Fibroblast of lung (primary cell): ENCODE data around the gene IFI44L. TPM values are rescaled to one million over a fixed set of nuclear protein-coding genes. Genes with fewer than 3 reads are reported as not detected.
A peak's percentile ranks its signal among the peaks of the same experiment; 100 is the strongest.

Source experiments
- DNase-seq, 2 donors: peaks; one replicate each; pipeline versions ENCODE4 v3.0.0 to v3.0.0-alpha.2; 2010; ENCODE audit warnings: low read depth in 2 of 2
- H2AFZ ChIP-seq: 2 replicates; pipeline ENCODE4 v1.5.1; 2012; ENCODE audit warnings: low read length, control low read depth, inconsistent platforms
- H3K27ac ChIP-seq: 2 replicates; pipeline ENCODE4 v1.5.1; 2011; ENCODE audit warnings: low read length, control low read depth; ENCODE audit not compliant: insufficient read depth
- H3K27me3 ChIP-seq: 2 replicates; pipeline ENCODE4 v1.5.1; 2011; ENCODE audit warnings: mild to moderate bottlenecking, low read length; ENCODE audit not compliant: control insufficient read depth, insufficient read depth
- H3K36me3 ChIP-seq: 2 replicates; pipeline ENCODE4 v1.5.1; 2011; ENCODE audit warnings: low read length; ENCODE audit not compliant: control insufficient read depth, insufficient read depth
- H3K4me1 ChIP-seq: 2 replicates; pipeline ENCODE4 v1.5.1; 2011; ENCODE audit warnings: low read length; ENCODE audit not compliant: control insufficient read depth, insufficient read depth; ENCODE audit errors: extremely low read depth
- H3K4me2 ChIP-seq: 2 replicates; pipeline ENCODE4 v1.5.1; 2011; ENCODE audit warnings: low read length, control low read depth; ENCODE audit not compliant: insufficient read depth; ENCODE audit errors: extremely low read depth
- H3K4me3 ChIP-seq, 4 experiments: fragments of 200-600 bp in 1 of 4; sonication (generic) in 1 of 4; replicated peaks in 1 of 4; 2 replicates each; pipeline ENCODE4 v1.5.1; 2011 to 2016; ENCODE audit warnings: low read length in 4 of 4, low read depth in 3 of 4, mild to moderate bottlenecking in 3 of 4, control low read depth in 2 of 4, inconsistent platforms in 1 of 4, mixed read lengths in 1 of 4; ENCODE audit not compliant: insufficient read depth in 1 of 4; ENCODE audit errors: control extremely low read depth in 1 of 4
- H3K79me2 ChIP-seq: 2 replicates; pipeline ENCODE4 v1.5.1; 2012; ENCODE audit warnings: mild to moderate bottlenecking, low read length, inconsistent platforms; ENCODE audit not compliant: control insufficient read depth, insufficient read depth
- H3K9ac ChIP-seq: 2 replicates; pipeline ENCODE4 v1.5.1; 2011; ENCODE audit warnings: mild to moderate bottlenecking, low read length, control low read depth; ENCODE audit not compliant: insufficient read depth
- H3K9me3 ChIP-seq: 2 replicates; pipeline ENCODE4 v1.5.1; 2012; ENCODE audit warnings: low read depth, low read length; ENCODE audit not compliant: control insufficient read depth, insufficient read depth
- H4K20me1 ChIP-seq: 2 replicates; pipeline ENCODE4 v1.5.1; 2011; ENCODE audit warnings: low read length; ENCODE audit not compliant: control insufficient read depth, insufficient read depth; ENCODE audit errors: extremely low read depth
- CTCF ChIP-seq, 2 donors: IDR thresholded peaks in 1 of 2; conservative IDR thresholded peaks in 1 of 2; 1 replicate in 1 of 2; 2 replicates in 1 of 2; pipeline ENCODE4 v1.5.1; 2011 to 2012; ENCODE audit warnings: low read length in 2 of 2, control low read depth in 1 of 2, inconsistent platforms in 1 of 2, low read depth in 1 of 2, mild to moderate bottlenecking in 1 of 2
- EZH2 ChIP-seq: IDR thresholded peaks from 2 replicates; pipeline ENCODE4 v1.5.1; 2012; ENCODE audit warnings: low read length, control low read depth, mild to moderate bottlenecking; ENCODE audit errors: missing control alignments
- polyA plus RNA-seq, 2 donors: library from polyadenylated mRNA; depleted of rRNA in 1 of 2; stranded (reverse) in 1 of 2; unstranded in 1 of 2; fragments of >200 nt; gene quantifications; 2 replicates each; pipeline ENCODE4 v1.2.1, GENCODE V29; 2011 to 2012; ENCODE audit warnings: missing spikeins in 1 of 2
- total RNA-seq: library from RNA; depleted of rRNA; stranded (reverse); fragments of >200 nt; gene quantifications from 2 replicates; pipeline ENCODE4 v1.2.1, GENCODE V29; 2014

Gene IFI44L
- total and polyA plus RNA-seq, 2 donors (not counting 1 experiment from before 2014, with no cell fraction given), result 0.59 to 2.1 TPM

GRCh38 chr1:78690516-78690915 lies 70.3 kb downstream of the IFI44L start:
- no peaks in the 10 kb centered on the region for H3K36me3 ChIP-seq
- H3K27ac ChIP-seq, result no peak overlapping the region
- no peak for DNase-seq

GRCh38 chr1:78691995-78692747 lies 71.9 kb downstream of the IFI44L start:
- H3K4me2 ChIP-seq, result no peak overlapping the region

More at GRCh38 chr1:78690516-78690915, 70.3 kb downstream of the IFI44L start:
- TF ChIP-seq EZH2 (no peak), CTCF (conservative IDR thresholded peaks at IDR 0.05 in 1 of 2, IDR thresholded peaks at IDR 0.05 in 1 of 2; ENCODE audit: low read depth in 1 of 2, low read length in 2 of 2) (no peak)
- Histone ChIP-seq H3K9me3 (no peaks in the 10 kb centered on the region), H3K79me2 (no peaks in the 10 kb centered on the region), H3K9ac (no peak overlapping the region), H4K20me1 (no peaks in the 10 kb centered on the region), H2AFZ (no peak overlapping the region), H3K27me3 (no peaks in the 10 kb centered on the region), H3K4me1 (peaks cover 6% of the 10 kb centered on the region), H3K4me3 (no peak overlapping the region), H3K4me2 (no peak overlapping the region)

More at GRCh38 chr1:78691995-78692747, 71.9 kb downstream of the IFI44L start:
- H4K20me1 ChIP-seq, result no peaks in the 10 kb centered on the region
- H3K4me3 ChIP-seq, result no peak overlapping the region
- DNase-seq, result peak; percentile 17 to 61
- H3K4me1 ChIP-seq, result peaks cover 6% of the 10 kb centered on the region
- TF ChIP-seq EZH2 (no peak), CTCF (conservative IDR thresholded peaks at IDR 0.05 in 1 of 2, IDR thresholded peaks at IDR 0.05 in 1 of 2; ENCODE audit: low read depth in 1 of 2, low read length in 2 of 2) (no peak)
- no peaks in the 10 kb centered on the region for H3K9me3 ChIP-seq
- H3K9ac ChIP-seq, result no peak overlapping the region
- no peak overlapping the region for H2AFZ ChIP-seq
- no peaks in the 10 kb centered on the region for H3K79me2 ChIP-seq
- no peaks in the 10 kb centered on the region for H3K36me3 ChIP-seq
- no peaks in the 10 kb centered on the region for H3K27me3 ChIP-seq
- H3K27ac ChIP-seq, result no peak overlapping the region

Other genes starting within 250 kb of the IFI44L start
- 25.7 and 32.7 TPM in 2 replicates for gene PTGFR, start 129.5 kb upstream of the IFI44L start, total RNA-seq
- gene PTGFR, start 129.5 kb upstream of the IFI44L start, polyA plus RNA-seq, result 4.1 TPM in 2 replicates
- 21.6 and 28.9 TPM in 2 replicates for gene IFI44, start 29.4 kb downstream of the IFI44L start, total RNA-seq
- gene IFI44, start 29.4 kb downstream of the IFI44L start, polyA plus RNA-seq, result 13.7 and 15.2 TPM in 2 replicates